Sigmoid colon (tissue), 7 donors: ENCODE results near the gene CCDC102B. TPM values are rescaled to one million over a fixed set of nuclear protein-coding genes. Genes with fewer than 3 reads are reported as not detected.

Experiments used
- DNase-seq: peaks from one replicate; pipeline ENCODE4 v3.0.0-alpha.2; 2019
- H3K27ac ChIP-seq, 4 donors: fragments of 200-600 bp; sonication (generic); one replicate each; pipeline ENCODE4 v1.5.1; 2016 to 2019; ENCODE audit warnings: mild to moderate bottlenecking in 1 of 4
- H3K27me3 ChIP-seq, 3 donors: fragments of 200-600 bp; sonication (generic); one replicate each; pipeline ENCODE4 v1.5.1; 2019; ENCODE audit warnings: mild to moderate bottlenecking in 1 of 3
- H3K36me3 ChIP-seq, 4 donors: fragments of 200-600 bp; sonication (generic); one replicate each; pipeline ENCODE4 v1.5.1; 2016 to 2019
- H3K4me1 ChIP-seq, 4 donors: fragments of 200-600 bp; sonication (generic); one replicate each; pipeline ENCODE4 v1.5.1; 2017 to 2019
- H3K4me3 ChIP-seq, 4 donors: fragments of 200-600 bp; sonication (generic); one replicate each; pipeline ENCODE4 v1.5.1; 2017 to 2019; ENCODE audit warnings: mild to moderate bottlenecking in 2 of 4, moderate library complexity in 1 of 4
- H3K9me3 ChIP-seq, 4 donors: fragments of 200-600 bp in 3 of 4; sonication (generic) in 3 of 4; one replicate each; pipeline versions ENCODE4 v1.5.1 to v1.6.1; 2013 to 2019
- EP300 ChIP-seq, 4 donors: sonication (generic); formaldehyde crosslinking; IDR thresholded peaks; one replicate each; pipeline ENCODE4 v1.6.1; 2017; ENCODE audit warnings: antibody characterized with exemption in 4 of 4
- POLR2A ChIP-seq, 2 donors: fragments of 450-650 bp; IDR thresholded peaks; one replicate each; pipeline ENCODE4 v1.6.1; 2016; ENCODE audit warnings: antibody characterized with exemption in 2 of 2, mild to moderate bottlenecking in 2 of 2, moderate library complexity in 2 of 2
- POLR2AphosphoS5 ChIP-seq, 4 donors: sonication (generic); formaldehyde crosslinking; IDR thresholded peaks; one replicate each; pipeline ENCODE4 v1.6.1; 2017; ENCODE audit warnings: antibody characterized with exemption in 4 of 4
- WGBS, 2 donors: extraction: QIAGEN DNeasy Blood & Tissue Kit; methylation state at CpG; one replicate each; pipeline ENCODE4 v1.1.7; 2013; 5-methylcytosine and 5-hydroxymethylcytosine counted together
- intact Hi-C: fragments of 100-400 bp; cut with DNase I; formaldehyde crosslinking; loops from one replicate; pipeline ENCODE4 v1.15.1; 2023
- polyA plus RNA-seq, 3 donors: library from polyadenylated mRNA; stranded (reverse); fragments of 200-250 nt; gene quantifications; one replicate each; pipeline ENCODE4 v1.2.3, GENCODE V29; 2013
- small RNA-seq, 3 donors: library from RNA; depleted of rRNA; stranded (forward); fragments of <200 nt; gene quantifications; one replicate each; pipeline ENCODE3, GENCODE V24; 2016
- total RNA-seq, 4 donors: library from RNA; depleted of rRNA; stranded (reverse); fragments of >200 nt; gene quantifications; one replicate each; pipeline ENCODE4 v1.1.0, GENCODE V29; 2016
- TF ChIP-seq, protein P1 (sequence below), 4 experiments: fragments of 450-650 bp in 3 of 4; fragments of 200-600 bp in 1 of 4; IDR thresholded peaks; one replicate each; pipeline ENCODE4 v1.5.1; 2016 to 2019; ENCODE audit warnings: antibody characterized with exemption in 4 of 4, mild to moderate bottlenecking in 3 of 4, moderate library complexity in 2 of 4
- donor health status: healthy with polysubstance abuse.
- donor health status: Bipolar disorder and iron deficiency.
- donor health status: healthy.

Gene CCDC102B
- total and polyA plus RNA-seq, 7 donors, result 1.8 to 16.3 (median 6.7) TPM

DNA sequence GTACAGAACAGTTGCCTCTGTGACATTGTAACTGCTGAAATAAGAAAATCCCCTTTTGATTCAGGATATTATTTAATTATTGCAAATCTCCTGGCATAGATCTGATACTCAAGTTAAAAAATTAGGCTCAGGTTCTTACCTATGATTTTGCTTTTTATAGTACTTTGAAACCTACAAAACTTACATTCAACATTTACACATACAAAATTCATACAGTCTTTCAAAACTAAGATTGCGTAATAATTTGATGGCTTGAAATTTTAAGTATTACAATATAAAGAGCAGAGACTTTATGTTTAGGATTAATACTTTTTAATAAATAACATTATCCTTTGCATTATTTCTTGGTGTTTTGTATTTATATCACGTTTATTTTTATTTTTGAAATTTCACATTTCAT, 291.1 kb downstream of the CCDC102B start:
- whole genome bisulfite sequencing, 2 donors, result 82 to 87% methylated on average over 2 of the region's 2 CpGs

DNA sequence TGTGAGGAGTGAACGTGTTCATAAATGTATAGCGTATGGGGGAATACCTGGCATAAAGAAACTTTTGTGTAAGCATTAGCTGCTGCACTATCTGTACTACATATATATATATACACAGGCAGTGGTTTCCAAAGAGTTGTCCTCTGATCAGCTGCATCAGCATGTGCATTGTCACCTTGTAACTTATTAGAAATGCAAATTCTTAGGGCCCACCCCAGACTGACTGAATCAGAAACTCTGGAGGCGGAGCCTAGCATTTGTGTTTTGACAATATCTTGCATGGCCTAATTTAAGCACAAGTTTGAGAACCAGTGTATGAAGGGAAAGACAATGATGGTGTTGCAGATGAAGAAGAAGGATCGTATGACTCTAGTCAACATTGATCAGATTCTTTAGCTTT, 299.5 kb downstream of the CCDC102B start:
- WGBS, 2 donors, result 77 to 88% methylated on average over 4 of the region's 4 CpGs

More for the DNA sequence above, 291.1 kb downstream of the CCDC102B start:
- TF ChIP-seq, protein P1, sequence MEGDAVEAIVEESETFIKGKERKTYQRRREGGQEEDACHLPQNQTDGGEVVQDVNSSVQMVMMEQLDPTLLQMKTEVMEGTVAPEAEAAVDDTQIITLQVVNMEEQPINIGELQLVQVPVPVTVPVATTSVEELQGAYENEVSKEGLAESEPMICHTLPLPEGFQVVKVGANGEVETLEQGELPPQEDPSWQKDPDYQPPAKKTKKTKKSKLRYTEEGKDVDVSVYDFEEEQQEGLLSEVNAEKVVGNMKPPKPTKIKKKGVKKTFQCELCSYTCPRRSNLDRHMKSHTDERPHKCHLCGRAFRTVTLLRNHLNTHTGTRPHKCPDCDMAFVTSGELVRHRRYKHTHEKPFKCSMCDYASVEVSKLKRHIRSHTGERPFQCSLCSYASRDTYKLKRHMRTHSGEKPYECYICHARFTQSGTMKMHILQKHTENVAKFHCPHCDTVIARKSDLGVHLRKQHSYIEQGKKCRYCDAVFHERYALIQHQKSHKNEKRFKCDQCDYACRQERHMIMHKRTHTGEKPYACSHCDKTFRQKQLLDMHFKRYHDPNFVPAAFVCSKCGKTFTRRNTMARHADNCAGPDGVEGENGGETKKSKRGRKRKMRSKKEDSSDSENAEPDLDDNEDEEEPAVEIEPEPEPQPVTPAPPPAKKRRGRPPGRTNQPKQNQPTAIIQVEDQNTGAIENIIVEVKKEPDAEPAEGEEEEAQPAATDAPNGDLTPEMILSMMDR (IDR thresholded peaks at IDR 0.05), result no peak
- Histone ChIP-seq H3K36me3 (no peaks in the 10 kb centered on the region), H3K4me3 (no peak overlapping the region), H3K4me1 (no peaks in the 10 kb centered on the region), H3K9me3 (no peaks in the 10 kb centered on the region), H3K27me3 (no peaks in the 10 kb centered on the region), H3K27ac (no peak overlapping the region)
- intact Hi-C loops, result no loop called here
- no peak for DNase-seq

DNA sequence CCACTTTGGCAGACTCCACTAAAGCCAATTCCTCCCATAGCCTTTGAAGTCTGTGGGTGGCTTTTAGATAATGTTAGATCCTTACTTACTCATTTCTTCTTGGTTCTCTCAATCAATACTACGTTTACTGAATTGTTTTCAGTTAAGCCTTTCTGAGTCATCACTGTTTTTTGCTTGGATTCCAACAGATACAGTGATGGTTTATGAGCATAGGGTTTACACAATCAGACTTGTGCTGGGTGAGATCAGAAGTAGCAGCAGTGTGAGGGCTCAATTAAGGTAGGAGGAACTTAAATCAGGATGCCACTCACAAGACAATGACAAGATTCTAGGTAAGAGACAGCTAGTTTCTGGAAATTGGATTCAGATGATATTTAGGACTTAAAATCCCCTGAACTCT, 305.1 kb downstream of the CCDC102B start:
- Histone ChIP-seq H3K36me3 (no peaks in the 10 kb centered on the region), H3K4me3 (no peak overlapping the region), H3K9me3 (no peaks in the 10 kb centered on the region), H3K4me1 (no peaks in the 10 kb centered on the region), H3K27me3 (no peaks in the 10 kb centered on the region), H3K27ac (no peak overlapping the region)
- intact Hi-C loops, result no loop called here
- WGBS, 2 donors, result 29 to 56% methylated on average over 1 of the region's 1 CpG
- no peak for DNase-seq
- TF ChIP-seq, protein P1 (IDR thresholded peaks at IDR 0.05), result no peak
- TF ChIP-seq POLR2A (IDR thresholded peaks at IDR 0.05), result no peak
- TF ChIP-seq EP300 (IDR thresholded peaks at IDR 0.05), result no peak
- no peak for TF ChIP-seq POLR2AphosphoS5 (IDR thresholded peaks at IDR 0.05)

More for the DNA sequence above, 299.5 kb downstream of the CCDC102B start:
- no peaks in the 10 kb centered on the region for H3K36me3 ChIP-seq
- TF ChIP-seq, protein P1 (IDR thresholded peaks at IDR 0.05), result no peak
- TF ChIP-seq EP300 (IDR thresholded peaks at IDR 0.05) (no peak), POLR2AphosphoS5 (IDR thresholded peaks at IDR 0.05) (no peak), POLR2A (IDR thresholded peaks at IDR 0.05) (no peak)
- intact Hi-C loops, result no loop called here
- no peaks in the 10 kb centered on the region for H3K27me3 ChIP-seq
- no peaks in the 10 kb centered on the region for H3K9me3 ChIP-seq
- H3K4me3 ChIP-seq, result no peak overlapping the region
- DNase-seq, result no peak
- H3K27ac ChIP-seq, result no peak overlapping the region
- no peaks in the 10 kb centered on the region for H3K4me1 ChIP-seq

Small RNAs within 50 kb of the gene (small RNA-seq; reads per million reads assigned to genes)
- gene RNU6-39P, result 0 to 0.11 (median 0) reads per million in 3 donors

Other genes with a start within 250 kb of the CCDC102B start
- gene TMX3, start 83.0 kb upstream of the CCDC102B start, total RNA-seq, result 10 to 100 TPM; 40.9 to 59.5 (median 42.5) TPM
- 10 to 100 TPM in 1 of 3 donors, 1 to 10 TPM in 2; 3.0 to 14.8 (median 7.2) TPM for gene TMX3, start 83.0 kb upstream of the CCDC102B start, polyA plus RNA-seq